GM21737 (cell line): ENCODE data around the gene SMIM10L2A.
A peak's percentile ranks its signal among the peaks of the same experiment; 100 is the strongest.
"Not testable (repeated sequence)": the region's sequence is repeated elsewhere in the genome, so short reads cannot be mapped to it uniquely, and the experiment has no call there.

Experiments used
- ATAC-seq: cut with Tn5 transposase; IDR thresholded peaks from one replicate; pipeline ENCODE4 v1.9.1; 2021; ENCODE audit warnings: mild to moderate bottlenecking, moderate library complexity; ENCODE audit not compliant: unreplicated experiment

SMIM10L2A gene

GRCh38 chrX:135421932-135422809 is at the start of gene SMIM10L2A:
SMIM10L2A (plus strand) TSS chrX:135421944; CDS start chrX:135422132, 188 bp downstream.
- ATAC-seq: peak; percentile 56

- ATAC-seq: no peak
These were observed 48.4 kb upstream of the SMIM10L2A start for GRCh38 chrX:135373357-135373756.

- ATAC-seq: no peak
These were observed 39.5 kb upstream of the SMIM10L2A start for GRCh38 chrX:135382260-135382659.

- no peak for ATAC-seq
These were observed 38.5 kb upstream of the SMIM10L2A start for GRCh38 chrX:135383249-135383648.

GRCh38 chrX:135384161-135384836 is 37.4 kb upstream of the SMIM10L2A start:
- ATAC-seq: no peak

GRCh38 chrX:135388841-135389240 is 32.9 kb upstream of the SMIM10L2A start:
- no peak for ATAC-seq

- no peak for ATAC-seq
These were observed 32.5 kb upstream of the SMIM10L2A start for GRCh38 chrX:135389243-135389642.

- ATAC-seq: no peak
These were observed 32.0 kb upstream of the SMIM10L2A start for GRCh38 chrX:135389717-135390116.

- ATAC-seq: no peak
These were observed 30.0 kb upstream of the SMIM10L2A start for GRCh38 chrX:135391734-135392133.

GRCh38 chrX:135393051-135393450 is 28.7 kb upstream of the SMIM10L2A start:
- no peak for ATAC-seq

- ATAC-seq: no peak
These were observed 26.7 kb upstream of the SMIM10L2A start for GRCh38 chrX:135395064-135395463.

- no peak for ATAC-seq
These were observed 25.6 kb upstream of the SMIM10L2A start for GRCh38 chrX:135396109-135396508.

GRCh38 chrX:135396566-135396965 is 25.2 kb upstream of the SMIM10L2A start:
- no peak for ATAC-seq

- no peak for ATAC-seq
These were observed 24.1 kb upstream of the SMIM10L2A start for GRCh38 chrX:135397652-135398051.

- no peak for ATAC-seq
These were observed 18.4 kb upstream of the SMIM10L2A start for GRCh38 chrX:135403374-135403773.

GRCh38 chrX:135406428-135406827 is 15.3 kb upstream of the SMIM10L2A start:
- not testable (repeated sequence) for ATAC-seq

- ATAC-seq: no peak
These were observed 12.9 kb upstream of the SMIM10L2A start for GRCh38 chrX:135408794-135409193.

GRCh38 chrX:135410861-135411627 is 10.7 kb upstream of the SMIM10L2A start:
- ATAC-seq: no peak

GRCh38 chrX:135411893-135412292 is 9.9 kb upstream of the SMIM10L2A start:
- no peak for ATAC-seq

GRCh38 chrX:135416546-135416945 is 5.2 kb upstream of the SMIM10L2A start:
- ATAC-seq: no peak

- no peak for ATAC-seq
These were observed 913 bp upstream of the SMIM10L2A start for GRCh38 chrX:135420831-135421230.
